ENCODE measurements around the gene MOB3B.

Gene MOB3B

DNA sequence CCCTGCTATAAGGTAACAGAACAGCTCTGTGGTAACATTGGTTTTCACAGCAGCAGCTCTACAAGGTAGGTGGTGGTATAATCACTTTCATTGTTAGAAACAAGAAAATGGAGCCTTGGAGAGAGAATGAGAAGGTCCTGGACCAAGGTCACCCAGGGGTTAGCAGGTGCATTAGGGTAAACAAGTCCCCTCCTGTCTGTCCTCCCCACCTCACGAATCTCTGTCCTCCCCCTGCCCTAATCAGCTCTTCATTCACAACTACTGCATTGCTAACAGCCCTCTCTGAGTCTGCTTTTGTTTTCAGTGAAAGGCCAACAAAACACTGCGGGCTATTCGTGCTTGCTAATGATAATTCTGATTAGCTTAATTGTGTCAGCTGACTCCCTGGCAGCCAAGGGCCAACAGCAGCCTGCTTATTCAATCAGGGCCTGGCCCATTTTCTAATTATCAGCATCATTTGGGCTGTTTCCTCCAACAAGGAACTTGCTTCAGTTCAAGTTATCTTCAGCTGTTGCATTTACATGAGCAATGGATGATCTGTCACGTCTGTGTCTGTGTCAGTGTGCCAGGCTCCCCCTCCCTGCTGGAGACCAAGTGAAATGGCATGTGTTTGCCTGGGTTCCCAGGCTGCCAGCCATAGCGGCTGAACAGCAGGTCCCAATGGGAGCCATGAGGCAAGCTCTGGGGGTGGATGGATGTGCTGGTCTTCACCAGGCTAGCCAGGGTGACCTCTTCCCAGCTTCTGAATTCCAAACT is 176.0 kb downstream of the MOB3B start:
- no peak for DNase-seq

DNA sequence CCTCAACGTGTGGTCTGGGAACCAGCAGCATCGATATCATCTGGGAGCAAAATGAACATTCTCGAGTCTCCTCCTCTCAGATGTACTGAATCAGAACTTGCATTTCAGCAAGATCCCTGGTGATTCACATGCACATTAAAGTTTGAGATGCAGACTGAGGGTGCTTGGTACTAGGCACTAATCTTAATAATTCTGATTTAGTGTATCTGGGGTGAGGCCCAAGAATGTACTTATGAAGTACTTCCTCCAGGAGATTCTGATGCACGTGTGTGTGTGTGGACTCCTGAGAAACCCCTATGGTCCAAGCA is 176.5 kb downstream of the MOB3B start:
- no peak for DNase-seq

DNA sequence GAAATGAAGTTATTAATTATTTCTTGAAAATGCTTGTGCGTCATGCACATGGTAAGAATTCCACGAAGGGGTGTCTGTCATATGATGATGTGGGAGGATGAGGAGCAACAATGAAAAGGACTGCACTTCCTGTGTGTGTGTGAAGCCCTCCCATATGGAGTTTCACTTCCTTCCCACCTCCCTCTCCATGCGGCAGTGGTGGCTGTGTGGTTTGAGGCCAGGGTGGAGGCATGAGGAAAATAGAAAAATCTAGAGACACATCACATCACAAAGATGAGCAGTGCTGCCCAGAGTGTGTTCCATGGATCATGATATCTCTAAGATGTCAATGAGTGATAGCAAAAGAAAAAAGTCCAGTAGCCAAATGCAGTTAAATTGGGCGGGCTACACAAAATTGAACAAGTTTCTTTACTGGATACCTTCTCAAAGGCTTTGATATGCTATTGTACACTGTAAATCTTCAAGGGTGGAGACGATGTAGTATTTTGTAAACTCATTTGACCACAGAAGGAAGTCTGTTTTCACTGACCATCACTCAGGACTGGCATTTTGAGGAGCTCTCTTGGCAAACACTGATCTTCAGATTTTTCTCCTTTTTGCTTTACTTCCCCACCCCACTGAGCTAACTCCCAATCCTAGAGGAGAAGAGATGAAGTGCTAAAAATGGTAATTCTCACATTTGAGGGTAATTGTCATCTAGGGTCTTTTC is 177.0 kb downstream of the MOB3B start:
- no peak for DNase-seq

DNA sequence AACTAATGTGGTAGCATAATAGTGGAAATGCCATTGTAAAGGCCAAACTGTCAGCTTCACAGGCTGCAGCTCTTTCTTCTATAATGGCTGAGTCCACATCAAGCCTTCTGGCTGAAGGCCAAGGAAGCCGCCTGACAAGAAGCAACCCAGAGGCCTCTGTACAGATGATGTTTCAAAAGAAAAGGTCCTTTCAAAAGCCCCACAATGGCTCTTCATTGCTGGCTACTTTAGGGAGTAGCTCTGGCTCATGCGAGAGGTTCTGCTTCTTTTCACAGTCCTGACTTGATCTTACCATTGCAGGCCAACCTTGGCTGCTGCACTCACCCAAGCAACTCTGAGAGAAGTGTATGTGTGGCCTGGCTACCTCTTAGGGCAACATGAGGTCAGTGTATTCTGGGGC is 178.2 kb downstream of the MOB3B start:
- DNase-seq = no peak

DNA sequence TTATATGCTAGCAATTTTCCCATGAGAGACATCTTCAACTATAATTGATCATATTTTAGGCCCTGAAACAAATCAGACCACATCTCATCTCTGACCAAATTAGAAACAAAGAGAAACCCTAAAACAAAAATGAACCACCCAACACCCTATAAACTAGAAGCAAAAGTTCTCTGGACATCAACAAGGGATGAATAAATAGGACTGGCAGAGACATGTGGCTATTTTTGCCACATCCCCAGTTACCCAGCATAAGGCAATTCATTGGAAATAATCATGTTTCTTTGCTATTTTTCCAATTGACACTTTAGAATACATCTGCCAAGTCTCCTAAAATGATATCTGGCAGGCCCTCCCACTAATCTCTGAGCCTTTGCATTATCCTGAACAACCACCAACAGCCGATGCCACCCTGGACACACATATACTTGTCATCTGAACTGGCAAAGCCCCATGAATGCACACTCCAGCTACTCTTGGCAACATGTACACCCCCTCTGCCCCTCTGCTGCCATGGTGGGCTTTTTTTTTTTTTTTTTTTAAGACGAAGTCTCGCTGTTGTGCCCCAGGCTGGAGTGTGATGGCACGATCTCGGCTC is 179.1 kb downstream of the MOB3B start:
- no peak for DNase-seq

DNA sequence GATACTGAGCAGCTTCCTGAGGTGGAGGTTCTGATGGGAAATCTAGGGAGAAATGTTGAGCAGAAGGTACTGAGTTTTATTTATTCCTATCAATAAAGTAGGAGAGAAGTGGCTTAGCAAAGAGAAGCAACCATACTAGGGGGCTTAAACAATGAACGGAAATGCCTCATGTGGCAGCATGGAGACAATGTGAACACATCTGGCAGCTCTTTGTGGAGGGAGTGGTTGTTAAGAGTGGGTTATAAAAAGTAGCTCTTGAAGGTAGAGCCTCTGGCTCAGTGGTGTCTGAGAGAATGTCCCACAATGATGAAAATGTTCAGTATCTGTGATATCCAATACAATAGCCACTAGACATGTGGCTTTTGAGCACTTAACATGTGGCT is 179.9 kb downstream of the MOB3B start:
- peak; percentile 6 for DNase-seq

DNA sequence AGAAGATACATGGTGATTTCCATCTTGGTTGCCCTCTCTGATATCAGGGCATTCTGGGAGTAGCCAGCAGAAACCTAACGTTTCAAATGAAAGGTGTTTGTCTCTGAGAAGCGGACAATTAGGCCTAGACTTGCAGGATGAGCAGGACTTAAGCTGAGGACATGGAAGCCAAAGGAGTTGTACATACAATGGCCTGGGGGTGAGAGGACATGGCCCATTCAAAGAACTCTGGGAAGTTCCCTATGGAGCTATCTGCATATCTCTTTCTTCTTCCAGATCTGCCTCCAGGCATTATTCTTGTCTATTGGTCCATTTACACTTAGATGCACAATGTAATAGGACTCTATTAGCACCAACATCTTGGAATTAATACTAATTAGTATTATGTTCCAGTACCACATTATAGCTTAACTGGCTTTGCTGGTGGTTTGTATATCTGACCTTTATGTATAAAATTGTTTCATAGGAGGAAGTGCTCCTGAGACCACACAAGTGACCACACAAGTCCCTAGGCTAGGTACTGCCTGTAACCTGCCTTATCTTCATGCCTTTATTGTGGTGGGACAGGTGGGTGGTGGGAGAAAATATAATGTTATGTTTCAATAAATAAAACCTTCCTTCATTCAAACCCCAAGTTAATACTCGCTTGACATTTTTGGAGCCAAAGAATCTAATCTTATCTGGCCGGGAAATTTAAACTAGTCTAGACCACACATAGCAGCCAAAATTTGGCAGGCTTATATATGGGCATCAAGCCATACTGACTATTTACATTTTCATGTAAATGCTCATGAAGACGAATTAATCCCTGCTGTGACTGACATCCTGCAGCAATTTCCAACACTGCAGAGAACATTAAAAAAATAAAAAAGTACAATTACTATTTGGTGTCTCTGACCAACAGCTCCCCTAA is 180.6 kb downstream of the MOB3B start:
- DNase-seq = no peak

DNA sequence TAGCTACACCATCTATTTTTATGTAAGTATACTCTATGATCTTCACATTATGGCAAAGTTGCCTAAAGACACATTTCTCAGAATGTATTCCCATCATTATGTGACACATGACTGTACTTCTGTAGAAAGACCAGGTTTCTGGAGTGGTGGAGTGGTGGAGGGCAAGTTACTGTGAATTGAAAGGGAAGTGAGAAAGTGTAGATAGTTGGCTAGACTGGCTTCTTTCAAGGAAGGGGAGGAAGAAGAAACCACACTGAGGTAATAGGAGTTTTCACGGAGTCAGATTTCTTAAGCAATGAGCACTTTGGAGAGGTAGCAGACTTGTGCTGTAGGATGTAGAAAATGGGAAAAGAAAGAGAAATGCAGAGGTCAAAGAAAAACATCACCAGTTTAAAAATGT is 181.7 kb downstream of the MOB3B start:
- no peak for DNase-seq

DNA sequence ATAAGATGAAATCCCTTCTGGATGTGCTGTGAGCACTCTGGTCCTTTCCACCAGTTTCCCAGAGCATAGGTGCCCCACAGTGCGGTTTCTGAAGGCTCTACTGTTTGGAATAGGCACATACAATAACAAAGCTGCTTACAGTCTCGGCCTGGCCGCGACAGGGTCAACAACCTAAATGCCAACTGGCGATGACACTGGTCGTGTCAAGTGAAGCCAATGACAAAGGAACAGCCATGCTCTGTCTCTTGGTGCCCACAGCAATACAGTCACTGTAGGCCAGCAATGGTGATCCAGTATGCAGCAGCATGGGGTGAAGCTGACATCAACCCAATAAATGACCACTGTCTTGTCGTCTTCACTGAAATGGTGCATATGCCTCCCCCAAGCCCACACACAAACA is 184.8 kb downstream of the MOB3B start:
- no peak for DNase-seq

DNA sequence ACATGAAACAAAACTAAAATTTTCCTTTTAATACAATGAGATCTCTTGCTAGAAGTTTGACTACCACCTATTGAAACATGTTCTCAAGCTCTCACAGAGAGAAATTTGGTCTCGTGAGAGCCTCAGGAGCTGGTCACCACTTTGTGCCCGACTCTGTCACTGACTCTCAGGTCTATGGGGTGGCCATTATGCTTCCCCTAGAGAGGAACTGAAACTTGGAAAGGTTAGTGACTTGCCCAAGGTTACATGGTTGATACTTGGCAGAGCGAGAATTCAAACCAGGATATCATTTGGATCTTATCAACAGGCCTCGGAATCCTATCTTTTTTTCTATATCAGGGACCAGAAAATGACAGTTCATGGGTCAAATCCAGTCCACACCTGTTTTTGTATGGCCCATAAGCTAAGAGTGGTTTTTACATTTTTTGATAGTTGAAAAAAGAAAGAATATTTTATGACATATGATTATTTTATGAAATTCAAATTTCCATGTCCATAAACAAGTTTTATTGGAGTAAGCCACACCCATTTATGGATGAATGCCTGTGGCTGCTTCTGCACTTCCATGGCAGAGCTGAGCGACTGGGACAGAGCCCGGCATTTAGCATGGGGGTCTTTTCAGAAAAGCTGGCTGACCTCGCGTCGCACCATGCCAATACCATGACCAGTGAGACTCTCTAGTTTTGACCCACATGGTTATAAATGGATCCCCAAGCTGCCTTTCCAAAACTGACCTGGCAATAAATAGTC is 187.9 kb downstream of the MOB3B start:
- no peak for DNase-seq

DNA sequence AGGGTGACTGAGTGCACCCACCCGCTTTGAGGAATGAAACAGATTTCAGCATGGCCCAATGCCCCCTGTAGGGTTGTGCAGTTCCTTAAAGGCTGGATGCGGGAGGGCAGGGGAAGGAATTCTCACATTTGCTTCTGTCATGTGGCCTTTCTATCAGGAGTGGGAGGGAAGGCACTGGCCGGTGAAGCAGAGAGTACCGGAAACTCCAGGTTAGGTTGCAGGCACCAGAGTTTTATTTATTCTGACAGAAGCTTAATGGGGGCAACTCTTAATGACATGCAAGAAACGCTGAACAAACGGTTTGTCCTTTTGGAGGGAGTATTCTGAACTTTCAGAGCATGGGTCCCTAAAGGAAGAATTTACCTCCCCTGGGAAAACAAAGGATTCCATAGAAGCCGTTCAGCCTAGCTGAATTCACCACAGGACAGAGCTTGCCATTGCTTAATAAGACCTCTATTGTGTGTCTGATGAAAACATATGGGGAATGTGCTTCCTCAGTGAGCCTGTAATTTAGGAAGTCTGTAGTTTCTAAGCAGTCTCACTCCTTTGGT is 188.6 kb downstream of the MOB3B start:
- no peak for DNase-seq

DNA sequence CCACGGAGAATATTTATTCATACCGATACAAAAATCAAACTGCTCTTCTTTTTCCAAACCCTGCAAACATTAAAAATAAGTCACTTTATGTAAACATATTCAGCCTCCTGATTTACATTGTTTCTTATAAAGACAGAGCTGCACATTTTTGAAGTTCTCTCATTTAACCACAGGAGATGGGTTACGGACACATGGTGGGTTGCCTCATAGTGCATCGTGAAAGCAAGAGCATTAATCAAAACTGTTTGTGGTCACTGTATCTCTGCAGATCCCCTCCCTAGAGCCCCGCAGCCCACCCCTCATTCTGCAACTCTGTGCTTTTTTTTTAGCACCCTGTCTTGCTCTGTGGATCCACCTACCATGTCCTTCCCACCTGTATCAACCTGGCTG is 189.3 kb downstream of the MOB3B start:
- no peak for DNase-seq

DNA sequence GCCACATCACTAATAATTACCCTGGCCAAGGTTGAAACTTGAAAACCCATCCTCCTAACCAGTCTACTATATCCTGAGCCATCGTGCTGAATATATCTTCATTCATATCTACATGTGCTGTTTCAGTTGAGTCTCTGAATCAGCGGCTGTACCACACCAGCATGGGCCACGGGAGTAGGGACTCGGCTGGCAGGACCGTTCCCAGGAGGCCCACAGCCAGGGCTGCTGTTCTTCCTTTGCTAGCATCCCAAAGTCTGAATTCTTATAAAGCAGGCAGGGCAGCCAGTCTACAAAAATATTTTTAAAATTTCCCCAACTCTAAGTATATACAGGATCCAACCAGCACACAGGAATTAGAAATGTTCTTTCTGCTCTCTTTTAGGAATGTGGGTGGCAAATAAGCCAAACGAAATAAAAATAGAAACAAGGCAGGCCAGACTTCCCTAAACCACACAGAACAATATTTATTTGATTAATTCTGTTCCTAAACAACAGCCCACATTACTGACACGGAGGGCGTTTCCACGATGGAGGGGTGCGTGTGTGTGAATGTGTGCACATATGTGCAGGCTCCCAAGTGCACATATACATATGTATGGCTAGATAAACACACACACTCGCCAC is 189.8 kb downstream of the MOB3B start:
- DNase-seq = no peak

DNA sequence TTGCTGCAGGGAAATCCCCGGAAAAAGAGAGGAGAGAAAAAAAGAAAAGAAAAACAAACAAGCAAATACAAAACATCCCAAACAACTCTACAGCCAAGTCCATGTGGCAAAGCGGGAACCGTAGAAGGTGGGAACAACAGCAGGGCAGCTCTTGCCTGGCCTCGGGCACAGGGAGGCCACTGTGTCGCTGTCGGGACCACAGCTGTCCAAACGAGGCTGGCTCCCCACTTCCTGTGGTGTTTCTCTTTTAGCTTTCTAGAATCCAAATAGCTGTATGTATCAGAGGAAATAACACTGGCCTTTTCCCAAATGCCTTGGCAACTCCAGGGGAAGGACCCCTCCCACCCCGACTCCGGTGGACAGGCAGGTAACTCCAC is 191.1 kb downstream of the MOB3B start:
- no peak for DNase-seq

DNA sequence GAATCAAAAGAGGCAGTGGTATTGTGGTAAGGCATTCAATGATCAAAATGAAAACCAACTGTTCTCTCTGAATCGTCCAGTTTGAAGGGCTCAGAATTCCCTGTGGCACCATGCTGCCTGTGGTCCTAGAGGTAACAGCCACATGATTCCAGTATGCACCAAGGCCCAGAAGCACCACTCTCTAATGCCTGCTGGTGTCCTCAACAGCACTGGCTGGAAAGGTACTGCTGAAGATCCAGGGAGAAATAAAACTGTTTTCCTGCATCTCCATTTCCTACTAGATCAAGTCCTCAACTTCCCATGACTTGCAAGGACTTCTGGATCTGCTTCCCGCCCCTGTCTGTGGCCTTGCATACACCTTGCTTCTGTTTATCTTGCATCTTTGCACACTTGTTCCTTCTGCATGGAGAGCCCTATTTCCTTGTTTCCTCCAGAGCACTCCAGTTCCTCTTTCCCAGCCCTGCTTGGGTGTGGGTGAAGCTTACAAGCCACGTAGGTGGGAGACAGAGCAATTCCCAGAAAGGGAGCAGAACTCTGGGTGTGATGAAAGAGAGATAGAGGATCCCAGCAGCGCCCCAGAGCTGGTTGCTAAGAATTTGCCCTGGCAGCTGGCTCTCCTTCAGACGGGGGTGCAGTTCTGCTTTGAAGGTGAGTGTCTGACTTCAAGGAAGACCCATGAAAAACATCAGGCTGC is 191.6 kb downstream of the MOB3B start:
- DNase-seq = no peak

DNA sequence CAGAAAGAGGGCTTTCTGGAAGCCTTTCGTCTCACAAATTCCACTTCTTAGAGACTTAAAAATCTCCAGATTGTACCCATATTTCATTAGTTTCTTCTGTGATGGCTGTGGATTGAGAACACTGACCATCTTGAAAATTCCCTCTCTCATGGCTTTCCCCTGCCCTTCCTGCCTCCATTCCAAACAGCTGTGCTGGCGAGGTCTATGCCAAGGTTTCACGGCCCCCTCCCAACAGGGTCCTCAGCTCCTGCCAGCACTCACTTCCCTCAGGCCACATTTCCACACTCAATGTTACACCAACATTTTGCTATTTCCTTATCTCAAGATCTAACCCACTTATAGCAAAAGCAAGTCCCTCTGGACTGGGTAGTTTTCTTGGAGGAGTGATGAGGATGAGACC is 192.4 kb downstream of the MOB3B start:
- no peak for DNase-seq

DNA sequence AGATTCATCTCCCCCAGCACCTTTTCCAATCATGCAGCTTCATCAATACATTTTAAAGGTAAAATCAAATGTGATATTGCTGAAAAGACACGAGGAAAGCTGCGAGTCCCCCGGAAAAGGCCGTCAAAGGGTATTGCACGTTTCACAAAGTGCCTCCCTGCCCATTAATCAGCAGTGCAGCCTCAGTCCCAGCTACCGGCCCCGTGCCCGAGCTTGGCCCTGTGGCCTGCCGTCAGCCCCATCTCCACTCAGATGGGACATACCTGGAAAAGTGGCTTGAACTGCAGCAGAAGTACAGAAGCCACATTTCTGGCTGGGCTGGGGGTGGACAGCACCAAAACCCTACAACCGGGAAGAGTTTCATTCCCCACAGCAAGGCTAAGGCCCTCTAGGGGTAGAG is 192.8 kb downstream of the MOB3B start:
- no peak for DNase-seq

DNA sequence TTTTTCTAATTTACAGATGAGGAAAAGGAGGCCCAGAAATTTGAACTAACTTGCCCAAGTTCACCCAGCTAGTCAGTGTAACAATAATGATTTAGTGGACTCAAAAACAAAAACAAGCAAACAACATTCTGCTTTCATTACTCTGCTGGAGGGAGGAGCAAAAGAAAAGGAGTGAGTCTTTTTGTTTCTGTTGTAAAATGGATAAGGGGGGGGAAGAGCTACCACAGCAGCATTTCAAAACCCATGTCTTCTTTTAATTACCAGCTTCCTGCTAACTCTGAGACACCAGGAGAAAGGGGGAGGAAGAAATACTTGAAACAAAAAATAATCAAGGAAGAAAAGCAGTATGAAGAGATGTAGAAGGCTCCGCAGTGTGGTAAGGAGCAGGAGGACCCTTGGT is 193.5 kb downstream of the MOB3B start:
- DNase-seq = no peak

DNA sequence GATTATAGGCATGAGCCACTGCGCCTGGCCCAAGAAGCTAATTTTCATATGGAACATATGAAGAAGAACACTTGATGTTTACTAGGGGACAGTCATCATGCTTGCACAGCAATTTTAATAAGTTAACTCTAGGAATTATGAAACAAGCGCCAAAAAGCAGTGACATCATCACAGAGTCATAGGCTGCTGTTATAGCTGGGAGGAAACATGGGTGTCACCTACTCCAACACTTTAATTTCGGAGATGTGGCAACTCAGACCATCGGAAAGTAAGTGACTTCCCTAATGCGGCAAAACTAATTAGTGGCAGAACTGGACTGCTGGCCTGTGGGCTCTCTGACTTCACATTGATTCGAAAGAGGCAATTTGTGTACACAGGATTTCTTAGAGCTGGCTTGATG is 194.5 kb downstream of the MOB3B start:
- DNase-seq = no peak

DNA sequence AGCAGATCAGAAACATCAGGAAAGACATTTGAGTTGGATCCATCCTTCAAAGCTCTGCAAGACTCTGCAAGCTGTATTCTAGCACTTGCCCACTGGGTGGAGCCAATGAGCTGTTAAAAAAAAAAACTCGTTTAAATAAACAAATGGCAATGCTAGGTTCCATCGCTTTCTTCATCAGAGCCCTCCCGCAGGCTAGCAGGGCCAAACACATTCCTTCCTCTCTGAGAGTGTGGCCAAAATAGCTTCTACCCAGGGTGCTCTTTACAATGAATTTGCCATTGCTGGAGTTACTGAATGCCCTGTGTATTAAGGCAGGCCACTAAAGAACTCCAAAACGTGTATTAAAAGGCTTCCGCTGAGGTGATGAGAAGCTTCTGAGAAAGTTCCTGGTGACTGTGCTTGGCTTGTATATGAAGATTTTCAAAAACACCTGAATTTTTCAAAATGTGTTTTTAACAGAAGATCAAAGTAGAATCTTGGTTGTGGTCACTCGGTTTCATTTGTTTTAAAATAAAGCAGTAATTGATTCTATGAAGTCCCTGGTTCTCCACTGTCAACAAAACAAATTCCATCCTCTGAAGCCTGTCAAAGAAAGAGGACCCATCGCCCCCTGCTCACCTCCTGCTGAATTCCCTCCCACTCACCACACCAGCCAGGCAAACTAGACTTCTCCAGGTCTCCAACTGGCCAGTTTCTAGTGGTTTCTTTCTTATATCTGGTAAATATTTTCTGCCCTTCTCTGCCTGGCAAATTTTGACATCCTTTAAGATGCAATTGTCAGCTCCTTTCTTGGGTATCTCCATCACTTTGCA is 196.2 kb downstream of the MOB3B start:
- DNase-seq = peak; percentile 56

DNA sequence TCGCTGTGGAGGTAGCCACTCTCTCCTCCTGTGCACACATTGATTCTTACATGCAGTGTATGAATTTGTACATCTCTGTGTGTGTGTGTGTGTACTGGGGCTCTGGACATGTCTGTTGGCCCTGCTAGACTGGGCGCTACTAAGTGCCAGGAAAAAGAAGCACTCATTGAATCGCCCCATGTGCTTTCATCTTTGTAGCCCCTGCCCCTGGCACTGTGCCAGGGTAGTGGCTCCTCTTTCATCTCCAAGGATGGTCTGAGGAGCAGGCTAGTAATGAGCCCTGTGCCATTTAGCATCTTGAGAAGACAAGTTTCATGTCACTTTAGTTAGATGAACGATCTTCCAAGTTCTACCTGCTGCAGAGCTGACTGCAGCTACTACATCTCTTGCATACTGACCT is 198.2 kb downstream of the MOB3B start:
- no peak for DNase-seq
